Measurements from ENCODE around the gene APOL1. TPM values are rescaled to one million over a fixed set of nuclear protein-coding genes. Genes with fewer than 3 reads are reported as not detected.

The APOL1 gene
- total RNA-seq, 1 donor from 2014 or later, result 7.9 TPM

GRCh38 chr22:36311386-36312085, 58.6 kb downstream of the APOL1 start:
- no peak for DNase-seq

GRCh38 chr22:36315325-36315724, 62.4 kb downstream of the APOL1 start:
- no peak for DNase-seq

GRCh38 chr22:36316419-36316818, 63.5 kb downstream of the APOL1 start:
- no peak for DNase-seq

Small RNAs within 50 kb of the gene (small RNA-seq; reads per million reads assigned to genes)
- gene MIR6819 (ENCODE audit: low replicate concordance), result not detected

Other genes with a start within 250 kb of the APOL1 start
- gene RBFOX2, start 224.3 kb upstream of the APOL1 start, total RNA-seq, result 269 TPM
- 17.1 TPM for gene APOL3, start 92.4 kb upstream of the APOL1 start, total RNA-seq
- gene APOL4, start 51.3 kb upstream of the APOL1 start, total RNA-seq, result 19.8 TPM
- gene APOL2, start 13.6 kb upstream of the APOL1 start, total RNA-seq, result 22.9 TPM
- 242 TPM for gene MYH9, start 134.8 kb downstream of the APOL1 start, total RNA-seq
- gene TXN2, start 228.5 kb downstream of the APOL1 start, total RNA-seq, result 25.8 TPM

Measured in tongue (tissue), 3 donors.